ENCODE results near the gene CDYL.

Gene CDYL

DNA sequence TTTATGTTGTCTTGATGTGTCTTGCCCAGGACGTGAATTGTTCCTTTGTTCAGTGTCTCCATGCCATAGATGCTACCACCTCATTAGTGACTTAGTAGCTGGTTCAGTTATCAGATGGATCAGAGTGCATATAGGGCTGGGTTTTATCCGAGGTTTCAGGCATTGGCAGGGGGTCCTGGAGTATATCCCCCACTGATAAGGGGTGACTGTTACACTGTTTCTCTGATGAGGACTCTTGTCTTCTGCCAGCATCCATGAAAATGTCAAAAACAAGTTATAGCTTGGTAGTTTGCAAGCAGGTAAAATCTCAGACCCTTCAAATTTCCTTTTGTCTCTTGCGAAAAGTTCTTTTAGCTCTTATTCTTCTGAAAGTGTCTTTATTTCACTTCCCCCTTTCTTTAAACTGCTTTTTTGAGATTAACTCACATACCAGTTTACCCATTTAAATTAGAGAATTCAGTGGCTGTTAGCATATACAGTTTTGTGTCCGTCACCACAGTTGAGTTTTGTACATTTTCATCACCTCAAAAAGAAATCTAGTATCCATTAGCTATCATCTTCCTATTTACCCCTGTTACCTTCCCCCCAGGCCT lies 109.2 kb downstream of the CDYL start:
- DNase-seq: no peak

DNA sequence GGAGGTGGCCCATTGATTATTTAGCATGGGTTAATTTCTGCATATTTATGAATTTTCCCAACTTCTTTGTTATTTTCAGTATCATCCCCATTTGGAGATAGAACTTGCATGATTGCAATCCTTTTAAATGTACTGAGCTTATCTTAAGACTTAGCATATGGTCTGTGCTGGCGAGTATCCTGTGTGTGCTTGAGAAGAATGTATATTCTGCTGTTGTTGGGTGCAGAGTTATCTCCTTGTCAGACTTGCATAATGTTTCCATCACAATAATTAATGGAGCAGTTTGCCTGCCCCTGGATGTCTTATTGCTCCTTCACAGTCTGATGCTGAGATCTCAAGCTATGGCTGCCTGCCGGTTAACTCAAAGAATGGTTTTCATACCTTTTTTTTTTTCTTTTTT lies 112.6 kb downstream of the CDYL start:
- no peak for DNase-seq

DNA sequence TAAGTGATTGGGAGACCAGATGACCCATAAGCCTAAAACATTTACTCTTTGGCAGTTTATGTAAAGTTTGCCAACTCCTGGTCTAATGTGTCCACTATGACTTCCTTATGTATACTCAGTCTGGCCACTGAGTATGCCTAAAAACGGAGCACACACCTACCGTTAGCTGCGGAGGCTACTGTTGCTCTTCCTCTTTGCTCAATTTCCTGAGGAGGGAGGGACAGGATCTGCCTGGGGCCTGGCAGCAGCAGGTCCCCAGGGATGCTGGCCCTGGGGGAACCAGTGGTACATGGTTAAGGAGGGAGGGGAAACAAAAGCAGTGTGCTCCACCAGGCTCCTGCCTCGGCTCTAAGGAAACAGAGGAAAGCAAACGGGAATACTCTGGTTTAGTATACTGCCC lies 113.5 kb downstream of the CDYL start:
- DNase-seq: no peak

DNA sequence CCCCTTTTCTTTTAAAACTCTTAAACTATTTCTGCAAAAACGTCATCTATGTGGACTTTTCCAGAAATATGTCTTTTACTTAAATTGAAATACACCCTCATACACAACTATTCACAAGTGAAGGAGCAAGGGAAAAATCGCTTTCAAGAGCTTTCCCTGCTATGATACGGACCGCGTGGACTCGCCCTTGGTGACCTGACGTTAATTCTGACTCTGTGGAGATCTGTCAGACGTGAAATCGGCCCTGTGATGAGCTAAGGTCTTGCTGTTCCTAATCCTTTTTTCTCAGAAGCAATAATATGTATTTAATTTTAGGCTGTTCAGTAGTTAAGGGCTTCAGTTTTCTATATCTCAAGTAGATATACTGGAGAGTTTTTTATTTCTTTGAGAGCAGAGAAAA lies 114.0 kb downstream of the CDYL start:
- no peak for DNase-seq

DNA sequence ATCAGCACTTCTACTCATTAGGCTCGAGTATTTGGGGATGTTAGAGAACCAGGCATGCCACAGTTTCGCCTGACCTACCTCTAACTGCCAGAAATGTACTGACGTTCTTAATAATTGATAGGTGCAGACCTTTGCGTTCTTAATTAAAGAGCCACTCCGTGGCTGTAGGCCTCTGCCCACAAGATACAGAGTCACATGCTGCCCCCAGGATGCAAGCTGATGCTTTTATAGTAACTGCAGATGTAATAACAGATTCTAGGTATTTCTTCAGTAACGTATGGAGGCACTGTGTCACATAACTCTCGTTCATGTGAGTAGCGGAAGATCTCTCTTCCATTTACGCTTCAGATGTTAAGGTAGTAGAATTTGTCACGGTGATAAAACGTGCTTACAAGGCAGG lies 114.4 kb downstream of the CDYL start:
- DNase-seq: no peak

DNA sequence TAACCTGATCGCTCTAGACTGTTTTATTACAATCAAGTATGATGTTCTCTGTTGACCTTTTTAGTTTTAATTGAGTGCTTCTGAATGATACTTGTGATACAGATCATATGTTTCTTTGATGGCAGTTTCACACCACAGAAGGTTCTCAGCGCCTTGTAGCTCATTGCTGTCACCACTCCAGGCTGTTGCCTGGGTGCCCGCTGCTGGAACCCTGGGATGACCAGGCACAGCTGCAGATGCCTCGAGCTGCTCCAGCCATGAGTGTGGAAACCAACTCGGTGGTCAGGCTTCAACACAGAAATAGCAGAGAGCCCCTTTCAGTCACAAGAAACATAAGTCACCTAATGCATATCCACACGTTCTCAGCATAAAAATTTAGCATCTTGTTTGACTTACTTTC lies 114.9 kb downstream of the CDYL start:
- no peak for DNase-seq

DNA sequence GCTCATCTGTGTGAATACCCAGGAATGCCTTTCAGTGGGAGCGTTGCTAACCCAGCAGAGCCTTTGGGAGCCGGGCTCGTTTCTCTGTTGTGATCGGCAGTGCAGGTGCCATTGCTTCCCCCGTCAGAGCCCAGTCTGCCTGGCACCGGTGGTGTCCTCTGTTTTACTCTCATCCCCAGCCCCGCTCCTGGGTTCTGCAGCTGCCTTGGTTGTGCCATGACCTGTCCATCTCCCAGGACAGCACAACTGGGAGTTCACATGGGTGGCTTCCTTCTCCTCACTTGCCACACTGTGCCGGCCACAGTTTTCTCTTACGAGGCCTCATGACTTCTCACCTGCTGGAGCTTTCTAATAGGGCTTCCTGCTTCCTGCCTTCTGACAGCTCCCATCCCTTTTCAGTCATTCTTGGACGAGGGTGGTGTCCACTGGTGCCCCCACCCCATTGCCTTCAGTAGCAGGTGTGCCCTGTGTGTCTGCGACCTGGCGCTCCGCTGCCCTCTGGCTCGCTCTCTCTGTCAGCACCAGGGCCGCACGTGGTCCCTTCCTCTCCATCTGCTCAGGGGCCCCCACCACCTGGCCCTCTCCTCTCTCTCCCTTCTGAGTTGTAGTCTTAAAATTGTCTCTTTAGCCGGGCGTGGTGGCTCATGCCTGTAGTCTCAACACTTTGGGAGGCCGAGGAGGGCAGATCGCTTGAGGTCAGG lies 116.7 kb downstream of the CDYL start:
- no peak for DNase-seq

DNA sequence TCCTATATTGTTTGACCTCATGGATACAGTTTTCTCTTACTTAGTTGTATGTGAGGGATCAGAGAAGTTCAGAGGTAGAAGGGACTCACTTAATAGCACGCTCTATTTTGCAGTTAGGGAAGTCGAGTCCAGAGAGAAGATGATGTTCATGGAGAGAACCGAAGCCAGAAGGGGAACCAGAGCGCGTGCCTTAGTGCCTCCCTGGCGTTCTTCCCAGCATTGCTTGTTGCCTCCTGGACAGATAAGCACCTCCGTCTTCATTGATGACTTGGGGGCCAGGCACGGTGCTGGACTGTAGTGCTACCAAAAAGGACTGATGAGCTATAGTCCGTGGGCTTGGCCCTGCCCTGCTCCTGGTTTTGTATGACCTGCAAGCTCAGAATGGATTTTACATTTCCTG lies 117.8 kb downstream of the CDYL start:
- no peak for DNase-seq

DNA sequence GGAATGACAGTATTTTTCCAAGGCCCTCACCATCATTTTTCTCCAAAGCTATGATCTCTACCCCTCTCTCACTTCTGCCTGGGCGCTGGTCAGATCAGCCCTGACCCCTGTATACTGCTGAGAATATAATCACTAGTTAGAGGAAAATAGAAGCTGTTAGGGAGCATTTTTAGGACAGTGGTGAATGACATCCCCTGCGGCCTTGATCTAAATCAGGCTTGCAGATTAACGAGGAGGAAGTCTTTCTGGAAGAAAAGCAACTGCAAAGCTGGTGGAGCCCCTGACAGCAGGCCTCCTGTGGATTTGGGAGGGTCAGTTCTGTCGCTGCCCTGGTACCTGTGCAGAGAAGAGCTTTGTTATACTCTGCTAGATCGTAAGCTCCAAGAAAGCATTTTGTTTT lies 119.8 kb downstream of the CDYL start:
- DNase-seq: no peak

DNA sequence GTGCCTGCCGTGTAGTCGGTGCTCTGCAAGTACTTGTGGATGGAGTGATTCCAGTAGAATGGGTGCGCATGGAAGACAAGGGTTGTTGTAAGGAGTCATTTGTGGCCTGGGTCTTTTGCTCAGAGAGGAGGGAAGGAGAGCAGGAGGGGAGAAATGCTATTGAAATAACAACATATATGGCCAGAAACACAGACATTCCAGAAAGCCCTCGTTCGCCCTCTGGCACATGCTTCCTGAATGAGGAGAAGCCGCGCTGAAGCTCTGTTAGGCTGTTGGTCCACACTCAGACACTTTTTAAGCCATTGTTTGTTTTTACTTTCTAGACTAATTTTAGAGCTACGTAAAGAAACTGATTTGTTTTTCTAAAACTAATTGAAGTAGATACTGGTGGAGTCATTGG lies 120.2 kb downstream of the CDYL start:
- no peak for DNase-seq

DNA sequence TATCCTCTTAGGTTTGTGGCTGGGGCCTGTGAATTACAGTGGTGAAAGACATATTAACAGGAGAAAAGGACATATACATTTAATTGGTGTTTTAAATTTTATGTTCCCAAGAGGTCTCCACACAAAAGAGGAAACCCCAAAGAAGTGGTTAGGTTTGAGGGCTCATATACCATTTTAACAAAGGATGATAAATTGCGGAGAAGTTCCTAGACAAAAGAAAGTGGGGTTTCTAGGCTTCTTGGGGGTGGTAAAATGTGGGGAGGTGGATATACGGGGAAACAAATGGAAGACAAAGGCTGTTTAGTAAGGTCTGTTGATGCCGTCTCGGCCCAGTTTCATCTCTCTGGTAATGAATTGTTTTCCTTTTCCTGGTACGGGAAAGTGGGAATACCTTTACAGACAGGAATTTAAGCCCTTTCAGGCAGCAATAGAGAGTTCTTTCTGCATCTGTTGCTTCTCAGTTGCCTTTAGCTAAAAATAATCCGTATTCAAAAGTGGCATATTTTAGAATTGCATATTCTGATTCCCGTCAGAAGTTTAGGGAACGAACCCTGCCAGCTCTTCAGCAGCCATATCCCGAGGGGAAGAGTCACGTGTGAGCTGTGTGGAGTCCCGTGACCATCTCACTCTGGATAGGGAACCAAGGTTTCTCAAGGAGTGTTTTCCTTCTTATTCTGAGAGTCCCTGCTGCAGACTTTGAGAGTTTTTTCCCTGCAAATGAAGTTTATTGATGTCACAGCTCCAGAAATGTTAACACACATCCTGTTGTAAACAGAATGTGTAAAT lies 123.2 kb downstream of the CDYL start:
- DNase-seq: no peak

DNA sequence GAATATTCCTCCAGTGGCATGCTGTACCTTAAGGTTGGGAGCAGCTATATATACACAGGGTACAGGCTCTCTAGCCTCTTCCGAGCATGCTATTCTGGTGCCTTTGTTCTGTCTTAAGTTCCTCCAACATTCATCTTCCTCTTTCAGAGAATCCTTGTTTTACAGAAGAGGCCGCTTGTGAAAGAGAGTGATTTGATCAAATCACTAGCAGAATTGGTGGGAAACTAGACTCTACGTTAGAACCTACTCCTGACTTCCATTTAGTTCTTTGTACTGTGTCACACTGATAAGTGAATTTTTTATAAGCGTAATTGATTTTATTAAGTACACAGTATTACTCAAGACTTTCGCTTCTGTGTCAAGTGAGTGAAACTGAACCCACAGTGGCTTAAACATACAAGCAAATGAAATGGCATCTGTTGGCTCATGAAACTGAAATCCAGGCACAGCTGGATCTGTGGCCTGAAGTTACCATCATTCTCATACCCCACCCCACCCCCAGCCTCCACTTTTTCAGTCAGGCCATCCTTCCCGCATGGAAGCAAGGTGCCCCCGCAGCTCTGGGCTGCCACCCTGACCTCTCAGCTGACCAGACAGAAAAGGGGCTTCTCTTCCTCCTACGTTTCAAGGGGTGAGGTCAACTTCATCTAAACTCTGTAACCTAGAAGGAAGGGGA lies 125.3 kb downstream of the CDYL start:
- no peak for DNase-seq

DNA sequence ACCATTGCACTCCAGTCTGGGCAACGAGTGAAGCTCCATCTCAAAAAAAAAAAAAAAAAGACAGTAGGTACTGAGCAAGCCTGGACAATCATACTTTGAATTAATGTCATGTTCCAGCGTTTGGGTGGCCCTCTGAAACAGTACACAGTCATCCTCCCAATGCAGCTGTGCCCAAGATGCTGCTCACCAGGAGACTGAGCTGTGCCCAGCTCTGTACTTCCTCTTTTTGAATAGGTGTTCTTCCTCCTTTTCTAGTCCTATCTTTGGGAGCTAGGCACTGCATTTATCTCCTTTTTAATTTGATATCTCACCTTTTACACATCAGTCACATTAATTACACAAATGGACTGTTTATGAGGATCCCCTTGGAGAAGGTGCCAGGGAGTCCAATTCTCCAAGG lies 126.2 kb downstream of the CDYL start:
- DNase-seq: no peak

DNA sequence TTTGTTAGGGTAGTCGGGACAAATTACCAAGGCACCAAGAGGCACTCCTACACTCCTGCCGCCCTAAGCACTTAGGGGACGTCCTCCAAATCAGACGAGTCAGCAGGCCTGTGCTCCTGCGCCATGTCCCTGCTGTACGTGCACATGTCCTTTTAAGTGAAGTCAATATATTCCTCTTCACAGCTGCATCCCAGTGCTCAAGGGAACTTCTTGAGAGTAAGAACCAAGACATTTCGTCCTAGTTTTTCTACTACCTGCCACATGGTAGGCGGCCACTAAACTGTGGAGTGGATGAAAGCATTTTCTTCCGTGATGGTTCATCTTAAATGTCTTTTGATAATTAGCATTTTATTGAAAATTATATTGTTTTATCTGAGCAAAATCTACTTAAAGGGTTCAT lies 126.9 kb downstream of the CDYL start:
- DNase-seq: no peak

DNA sequence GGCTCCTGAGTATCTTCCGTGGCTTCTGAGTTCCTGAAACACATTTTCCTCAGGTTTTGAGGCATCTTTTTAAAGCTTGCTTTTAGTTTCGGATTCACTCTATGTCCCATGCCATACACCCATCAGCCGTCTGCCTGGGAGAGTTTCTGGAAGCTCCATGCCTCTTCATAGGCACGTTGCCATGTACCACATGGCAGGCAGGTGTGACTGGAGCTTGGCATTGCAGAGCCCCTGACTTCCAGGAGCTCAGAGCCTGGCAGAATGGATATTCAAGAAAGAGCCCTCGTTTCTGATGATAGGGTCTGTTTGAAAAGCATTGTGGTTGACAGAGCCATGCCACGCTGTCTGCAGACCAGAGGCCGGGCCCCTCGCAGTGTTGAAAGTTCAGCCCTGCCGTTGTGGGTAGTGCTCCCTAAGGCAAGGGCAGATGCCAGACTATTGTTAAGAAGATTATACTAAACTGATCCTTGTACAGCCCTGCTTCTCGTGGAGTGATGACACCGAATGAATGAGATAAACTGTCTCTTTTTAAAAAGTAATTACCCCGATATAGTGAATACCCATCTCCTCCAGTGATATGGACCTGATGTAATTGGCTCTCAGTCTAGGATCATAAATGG lies 127.7 kb downstream of the CDYL start:
- DNase-seq: no peak

DNA sequence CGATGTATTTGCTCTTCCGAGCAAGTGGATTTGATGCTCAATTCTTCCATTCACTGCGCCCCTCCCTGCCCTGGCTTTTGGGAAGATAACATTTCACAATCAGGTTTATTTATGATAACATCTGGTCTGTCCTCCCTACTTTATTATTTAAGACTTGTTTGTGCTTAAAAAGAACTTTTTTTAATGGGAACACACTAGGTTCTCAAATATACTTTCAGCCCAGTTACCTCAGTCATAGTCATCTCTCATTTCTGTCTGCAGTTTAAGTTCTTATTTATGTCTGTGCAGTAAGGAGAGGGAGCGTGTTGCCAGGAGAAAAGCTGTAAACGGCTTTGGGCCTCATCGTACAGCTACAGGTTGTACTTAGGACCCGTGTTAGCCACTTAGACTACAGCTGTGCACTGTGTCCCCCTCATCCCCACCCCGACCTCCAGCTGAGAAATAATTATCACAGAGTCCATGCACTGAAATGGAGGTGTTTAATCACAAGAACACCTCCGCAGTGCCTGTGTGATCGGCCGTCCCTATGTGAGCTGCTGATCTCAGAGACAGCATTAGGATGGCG lies 128.3 kb downstream of the CDYL start:
- no peak for DNase-seq

DNA sequence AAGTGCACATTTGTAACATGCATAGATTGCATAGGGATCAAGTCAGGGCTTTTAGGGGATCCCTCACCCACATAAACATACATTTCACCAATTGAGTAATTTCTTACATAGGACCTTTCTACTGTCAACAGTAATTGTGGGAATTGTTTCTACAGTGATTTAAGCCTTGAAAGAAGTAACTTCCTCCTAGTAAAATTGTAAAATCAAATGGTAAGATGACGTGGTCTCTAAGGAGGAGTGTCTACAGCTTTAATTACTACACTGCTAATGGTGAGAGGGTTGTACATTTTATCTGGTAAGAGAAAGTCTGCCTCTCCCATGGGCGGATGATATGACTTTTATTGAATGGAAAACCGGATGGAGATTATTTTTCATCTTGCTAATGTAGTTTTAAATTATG lies 129.6 kb downstream of the CDYL start:
- no peak for DNase-seq

DNA sequence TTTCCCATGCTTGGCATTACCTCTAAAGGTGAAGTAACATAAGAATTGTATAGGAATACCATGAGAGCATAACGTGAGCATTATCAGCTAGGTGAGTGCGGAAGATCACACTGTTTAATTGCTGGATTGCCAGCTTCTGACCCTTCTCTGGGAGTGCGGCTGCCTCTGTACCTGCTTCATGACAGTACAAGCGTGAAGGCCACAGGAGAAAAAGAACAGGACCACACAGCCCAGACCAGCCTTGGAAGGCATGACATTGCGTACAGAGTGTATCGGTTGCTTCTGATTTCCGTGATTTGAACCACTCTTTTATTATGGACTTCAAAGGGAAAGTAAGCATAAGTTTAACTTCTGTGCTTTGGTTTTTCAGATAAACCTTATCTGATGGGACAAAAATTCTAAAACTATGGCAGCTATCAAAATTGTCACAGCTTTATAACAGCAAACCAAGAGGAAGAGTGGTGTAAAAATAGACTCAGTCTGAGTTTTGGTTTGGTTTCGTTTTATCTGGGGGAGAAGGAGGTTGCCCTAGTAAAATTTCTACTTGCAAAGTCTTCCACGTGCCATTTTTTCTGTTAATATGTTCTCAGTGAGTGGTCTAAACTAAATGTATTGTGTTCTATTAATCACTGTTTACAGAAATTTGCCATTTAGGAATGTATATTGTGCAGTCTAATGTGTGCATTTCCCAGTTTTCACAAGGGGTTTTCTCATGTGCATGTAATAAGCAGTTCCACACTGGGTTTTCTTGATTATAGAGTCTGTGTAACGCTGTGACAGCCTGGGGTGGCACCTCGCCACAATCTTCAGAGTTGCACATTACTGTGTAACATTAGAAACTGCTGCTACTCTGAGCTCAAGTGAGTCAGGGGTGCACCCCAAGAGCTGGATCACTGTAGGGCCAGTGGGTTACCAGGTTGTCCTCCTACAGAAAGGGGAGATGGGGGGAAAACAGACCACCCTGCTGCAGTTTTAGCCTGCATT lies 130.4 kb downstream of the CDYL start:
- DNase-seq: no peak

DNA sequence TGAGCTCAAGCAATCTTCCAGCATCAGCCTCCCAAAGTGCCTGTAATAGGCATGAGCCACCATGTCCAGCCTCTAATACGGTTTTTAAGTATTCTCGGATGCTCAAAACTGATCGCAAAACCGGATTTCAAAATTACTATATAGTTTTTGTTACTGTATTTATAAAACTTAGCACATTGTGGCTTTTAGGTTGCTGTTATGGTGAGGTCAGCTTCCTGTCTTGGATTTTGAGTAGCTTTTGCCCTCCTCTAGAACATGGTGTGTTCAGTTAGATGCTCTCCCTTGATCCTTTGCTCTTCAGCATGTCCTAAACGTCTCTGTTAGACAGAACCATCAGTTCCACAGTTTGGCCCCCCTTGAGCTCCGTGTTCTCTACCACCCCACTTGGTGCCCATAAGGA lies 131.4 kb downstream of the CDYL start:
- no peak for DNase-seq

DNA sequence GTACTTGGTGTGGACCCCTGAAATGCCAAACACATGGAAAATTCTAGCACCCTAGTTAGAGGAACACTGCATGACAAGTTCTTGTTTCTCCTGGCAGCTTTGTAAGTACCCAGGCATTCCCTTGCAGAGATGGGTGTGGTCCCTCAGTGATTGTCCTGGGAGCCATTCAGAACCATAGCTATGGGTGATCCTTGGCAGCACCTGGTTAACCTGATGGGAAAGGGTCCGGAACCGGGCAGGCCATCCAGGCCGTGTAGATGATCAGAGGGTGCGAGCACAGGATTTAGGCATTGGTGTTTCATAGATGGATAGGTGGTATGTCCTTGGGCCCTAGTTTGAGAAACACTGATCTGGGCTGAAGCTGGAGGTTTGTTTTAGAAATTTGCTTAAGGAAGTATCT lies 131.9 kb downstream of the CDYL start:
- no peak for DNase-seq

DNA sequence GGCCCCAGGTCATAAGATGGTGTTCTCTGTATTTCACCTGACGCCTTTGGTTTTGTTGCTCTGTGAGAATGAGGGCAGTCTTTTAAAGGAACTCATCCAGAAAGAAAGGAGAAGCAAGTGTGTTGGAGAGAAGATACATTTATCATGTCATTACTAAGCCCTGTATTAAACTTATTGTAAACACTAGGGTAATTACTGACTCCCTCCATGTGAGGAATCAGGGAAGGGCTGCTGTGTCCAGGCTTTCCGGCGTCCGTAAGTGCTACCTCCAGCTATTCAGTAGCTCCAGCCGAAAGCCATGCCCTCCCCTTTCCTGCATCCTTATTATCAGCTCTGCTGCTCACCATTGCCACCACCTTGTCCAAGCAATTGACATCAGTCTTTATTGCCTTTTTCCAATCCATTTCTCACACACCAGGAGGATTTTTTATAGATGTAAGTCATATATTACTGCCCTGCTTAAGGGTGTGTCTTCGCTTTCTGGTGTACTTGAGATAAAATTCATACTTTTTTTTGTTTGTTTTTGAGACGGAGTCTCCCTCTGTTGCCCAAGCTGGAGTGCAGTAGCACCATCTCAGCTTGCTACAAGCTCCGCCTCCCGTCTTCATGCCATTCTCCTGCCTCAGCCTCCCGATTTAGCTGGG lies 133.0 kb downstream of the CDYL start:
- no peak for DNase-seq

Measured in cortex of kidney (tissue), 1 donor.